ENCODE measurements around the gene C11orf91.

GRCh38 chr11:33696931-33697638, 3.5 kb downstream of the C11orf91 start:
- no peak for TF ChIP-seq CTCF (conservative IDR thresholded peaks at IDR 0.05; ENCODE audit: low read length)
- no peak for TF ChIP-seq EZH2phosphoT487 (IDR thresholded peaks at IDR 0.05; ENCODE audit: borderline replicate concordance, low read depth, low read length)
